ENCODE measurements around the gene TMEM91.
"Not testable (repeated sequence)": the region's sequence is repeated elsewhere in the genome, so short reads cannot be mapped to it uniquely, and the experiment has no call there.

Gene TMEM91

DNA sequence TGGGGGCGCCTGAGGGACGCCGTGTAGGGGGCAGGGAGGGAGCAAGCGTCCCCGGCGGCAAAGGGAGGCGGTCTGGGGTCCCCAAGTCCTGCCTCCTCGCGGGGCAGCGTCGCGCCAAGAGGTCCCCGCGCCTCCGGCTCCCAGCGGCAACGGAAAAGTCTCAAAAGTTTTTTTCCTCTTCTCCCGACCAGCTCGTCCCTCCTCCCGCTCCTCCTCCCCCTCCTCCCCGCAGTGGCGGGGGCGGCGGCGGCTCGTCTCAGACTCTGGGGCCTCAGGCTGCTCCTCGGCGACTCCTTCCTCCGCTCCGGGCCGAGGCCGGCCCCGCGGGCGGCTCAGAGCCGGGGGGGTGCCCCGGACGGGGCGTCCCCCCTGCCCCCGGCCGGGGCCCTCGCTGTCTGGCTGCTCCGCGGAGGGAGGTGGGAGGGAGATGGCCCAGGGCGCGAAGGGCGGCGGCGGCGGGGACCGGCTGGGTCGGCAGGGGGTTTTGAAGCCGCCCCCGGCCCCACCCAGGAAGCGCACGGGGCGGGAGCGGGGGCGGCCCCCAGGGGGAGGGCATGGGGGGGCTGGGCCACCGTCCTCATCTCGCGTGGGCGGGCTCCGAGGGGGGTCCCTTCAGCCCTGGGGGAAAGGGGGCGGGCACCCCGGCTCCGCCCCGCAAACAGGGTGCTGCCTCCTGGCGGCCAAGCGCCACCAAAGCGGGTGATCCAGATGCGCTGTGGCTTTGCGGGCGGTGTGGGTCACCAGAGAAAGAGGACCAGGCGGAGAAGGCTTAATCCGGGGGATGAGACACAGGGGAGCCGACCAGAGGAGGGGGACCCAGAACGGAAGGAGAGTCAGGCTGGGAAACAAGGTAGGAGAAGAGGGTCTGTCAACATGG is 22.6 kb upstream of the TMEM91 start, which contains the start of gene TGFB1:
TGFB1 (minus strand) TSS at position 457 of the 877 bp plus-strand sequence. CDS start 878 bp downstream, outside the sequence.
- DNase-seq (ENCODE audit: low read depth) = peak; percentile 92

DNA sequence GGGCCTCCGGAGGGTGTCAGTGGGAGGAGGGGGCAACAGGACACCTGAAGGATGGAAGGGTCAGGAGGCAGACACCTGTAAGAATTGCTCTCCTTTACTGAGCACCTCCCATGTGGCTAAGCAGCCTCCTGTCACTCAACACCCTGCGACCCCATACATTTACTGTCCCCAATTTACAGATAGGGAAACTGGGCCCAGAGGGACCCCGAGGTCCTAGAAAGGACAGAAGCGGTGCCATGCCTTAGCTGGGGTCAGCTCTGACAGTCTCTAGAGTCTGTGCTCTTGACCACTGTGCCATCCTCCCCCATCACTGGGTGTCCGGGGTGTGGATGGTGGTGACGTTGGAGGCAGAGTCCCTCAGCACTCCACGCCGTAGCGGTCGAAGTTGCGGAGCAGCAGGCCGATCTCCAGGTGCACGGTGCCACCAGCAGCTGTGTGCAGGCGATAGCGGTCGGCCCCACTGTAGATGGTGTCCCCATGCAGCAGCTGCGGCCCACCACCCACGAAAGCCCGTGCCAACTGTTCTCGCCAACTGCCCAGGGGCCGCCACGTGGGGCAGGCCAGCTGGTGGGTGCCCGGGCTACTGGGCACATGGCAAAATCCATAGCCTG is 21.9 kb upstream of the TMEM91 start:
- DNase-seq (ENCODE audit: low read depth) = no peak

DNA sequence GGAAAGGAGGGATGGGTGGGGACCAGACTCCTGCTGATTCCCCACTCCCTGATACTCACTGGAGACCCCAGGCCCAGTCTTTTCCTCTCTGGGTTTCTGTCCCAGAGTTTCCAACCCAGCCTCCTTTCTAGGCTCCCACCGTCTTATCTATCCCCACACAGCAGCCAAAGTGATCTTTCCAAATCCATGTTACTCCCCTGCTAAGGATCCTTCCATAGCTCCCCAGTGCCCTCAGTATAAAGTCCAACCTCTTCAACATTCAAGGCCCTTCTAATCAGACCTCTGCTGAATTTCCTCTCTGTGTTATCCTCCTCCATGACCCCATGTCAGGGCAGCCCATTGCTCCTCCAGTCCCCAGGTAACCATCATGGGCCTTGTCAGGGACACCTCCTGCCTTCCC is 21.3 kb upstream of the TMEM91 start:
- DNase-seq (ENCODE audit: low read depth) = no peak

DNA sequence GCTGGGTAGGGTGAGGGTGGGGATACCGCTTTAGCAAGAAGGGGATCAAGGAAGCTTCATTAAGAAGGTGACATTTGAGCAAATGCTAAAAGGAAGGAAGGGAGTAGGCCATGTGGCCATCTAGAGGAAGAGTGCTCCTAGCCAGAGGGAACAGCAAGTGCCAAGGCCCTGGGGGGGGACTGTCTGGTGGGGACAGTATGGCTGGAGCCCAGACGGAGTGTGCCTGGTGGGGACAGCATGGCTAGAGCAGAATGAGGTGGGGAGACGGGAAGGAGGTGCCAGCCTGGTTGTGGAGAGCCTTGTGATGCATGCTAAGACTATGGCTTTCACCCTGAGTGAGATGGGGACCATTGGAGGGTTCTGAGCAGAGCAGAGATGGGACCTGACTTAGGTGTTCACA is 20.5 kb upstream of the TMEM91 start:
- no peak for DNase-seq (ENCODE audit: low read depth)

DNA sequence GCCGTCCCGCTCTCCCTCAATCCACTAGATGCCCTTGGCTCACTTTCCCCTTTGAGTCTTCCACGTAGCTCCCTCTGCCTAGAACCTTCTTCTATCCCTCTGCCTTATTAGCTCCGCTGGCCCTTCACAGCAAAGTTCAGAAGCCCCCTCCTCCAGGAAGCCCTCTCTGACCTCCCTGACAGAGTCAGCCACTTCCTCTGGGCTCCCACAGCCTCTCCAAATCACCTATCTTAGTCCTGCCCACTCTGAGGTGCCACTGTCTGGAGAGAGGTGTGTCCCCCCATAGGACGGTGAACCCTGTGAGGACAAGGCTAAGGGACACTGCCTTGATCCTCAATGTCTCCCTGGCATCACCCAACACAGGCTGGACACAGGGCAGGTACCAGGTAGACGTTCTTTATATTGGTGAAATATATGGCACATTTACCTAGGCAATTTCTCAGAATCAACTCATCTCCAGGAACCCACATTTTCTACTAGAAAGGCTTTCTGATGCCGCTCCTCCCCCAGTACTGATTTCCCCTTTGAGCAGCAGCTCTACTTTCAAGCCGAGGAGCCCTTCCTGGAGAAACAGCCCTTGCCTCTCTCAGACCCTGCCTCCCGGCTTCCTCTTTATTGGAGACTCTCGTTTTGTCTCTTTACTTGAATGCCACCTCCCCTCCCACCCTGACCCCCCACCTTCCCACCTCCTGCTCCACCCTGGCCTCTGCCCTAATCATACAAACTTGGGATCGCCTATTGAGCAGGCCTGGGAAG is 19.2 kb upstream of the TMEM91 start:
- DNase-seq (ENCODE audit: low read depth) = no peak

DNA sequence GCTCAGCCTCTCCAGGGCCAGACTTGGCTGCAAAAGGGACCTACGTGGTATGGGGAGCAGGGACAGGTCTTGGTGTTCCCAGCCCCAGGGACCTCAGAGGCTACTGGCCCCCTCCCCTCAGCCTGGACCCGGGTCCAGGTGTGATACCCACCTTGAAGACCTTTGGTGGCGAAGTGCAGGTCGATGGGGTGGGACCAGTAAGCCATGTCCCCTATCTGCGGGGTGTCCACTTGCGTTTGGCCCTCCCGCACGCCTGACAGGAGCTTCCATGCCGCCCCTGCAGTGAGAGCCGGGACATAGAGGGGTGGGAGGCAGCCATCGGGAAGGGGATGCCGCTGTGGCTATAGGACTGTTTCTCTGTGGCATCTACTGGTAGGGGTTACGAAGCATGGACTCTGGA is 18.6 kb upstream of the TMEM91 start:
- no peak for DNase-seq (ENCODE audit: low read depth)

DNA sequence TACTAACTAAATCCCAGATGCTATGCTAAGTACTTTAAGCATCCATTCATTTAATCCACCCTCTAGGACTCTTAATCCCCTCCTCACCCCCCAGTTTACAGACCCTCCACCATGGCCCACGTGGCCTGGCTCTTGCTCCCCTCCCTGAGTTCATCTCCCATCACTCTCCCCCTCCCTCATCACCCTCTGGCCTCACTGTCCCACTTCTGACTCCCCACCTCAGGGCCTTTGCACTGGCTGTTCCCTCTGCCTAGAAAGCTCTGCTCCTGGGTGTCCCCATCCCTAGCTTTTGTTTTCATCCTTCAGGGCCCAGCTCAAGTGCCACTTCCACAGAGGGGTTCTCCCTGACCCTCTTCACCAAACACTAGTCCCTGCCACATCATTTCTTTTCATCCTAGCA is 16.6 kb upstream of the TMEM91 start:
- no peak for DNase-seq (ENCODE audit: low read depth)

DNA sequence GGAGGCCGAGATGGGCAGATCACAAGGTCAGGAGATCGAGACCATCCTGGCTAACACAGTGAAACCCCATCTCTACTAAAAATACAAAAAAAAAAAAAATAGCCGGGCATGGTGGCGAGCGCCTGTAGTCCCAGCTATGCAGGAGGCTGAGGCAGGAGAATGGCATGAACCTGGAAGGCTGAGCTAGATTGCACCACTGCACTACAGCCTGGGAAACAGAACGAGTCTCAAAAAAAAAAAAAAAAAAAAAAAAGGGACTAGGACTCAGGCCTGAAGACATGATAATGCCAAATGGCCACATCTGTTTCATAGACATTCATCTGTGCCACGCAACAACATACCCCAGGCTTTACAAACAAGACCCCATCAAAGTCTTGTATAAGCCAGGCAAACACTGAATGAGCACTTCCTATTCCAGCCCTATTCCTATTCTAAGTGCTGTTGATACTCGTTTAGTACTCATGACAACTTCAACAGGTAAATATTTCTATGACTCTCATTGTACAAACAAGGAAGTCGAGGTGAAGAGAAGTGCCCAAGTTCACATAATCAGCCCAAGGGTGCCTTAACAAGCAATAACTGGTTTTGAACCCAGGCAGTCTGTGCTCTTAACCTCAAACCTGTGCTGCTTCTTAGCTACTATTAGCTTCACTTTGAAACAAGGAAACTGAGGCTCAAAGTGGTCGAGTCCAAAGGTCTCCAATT is 14.0 kb upstream of the TMEM91 start:
- no peak for DNase-seq (ENCODE audit: low read depth)

DNA sequence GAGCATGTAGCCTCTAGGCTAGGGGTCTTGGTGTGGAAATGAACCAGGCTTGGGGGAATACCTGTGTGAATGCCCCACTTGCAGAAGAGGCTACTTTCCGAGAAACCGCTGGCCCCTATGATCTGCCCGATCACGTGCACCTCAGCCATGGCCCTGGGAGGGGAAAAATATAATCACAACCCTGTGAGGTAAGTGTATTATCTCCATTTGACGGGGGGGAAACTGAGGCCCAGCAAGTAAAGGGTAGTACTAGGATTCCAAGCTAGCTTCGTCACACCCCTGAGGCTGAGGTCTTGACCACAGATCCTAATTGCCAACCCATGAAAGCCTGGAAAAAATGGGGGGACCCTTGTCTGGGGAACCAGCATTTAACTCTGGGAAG is 13.0 kb upstream of the TMEM91 start:
- DNase-seq (ENCODE audit: low read depth) = no peak

DNA sequence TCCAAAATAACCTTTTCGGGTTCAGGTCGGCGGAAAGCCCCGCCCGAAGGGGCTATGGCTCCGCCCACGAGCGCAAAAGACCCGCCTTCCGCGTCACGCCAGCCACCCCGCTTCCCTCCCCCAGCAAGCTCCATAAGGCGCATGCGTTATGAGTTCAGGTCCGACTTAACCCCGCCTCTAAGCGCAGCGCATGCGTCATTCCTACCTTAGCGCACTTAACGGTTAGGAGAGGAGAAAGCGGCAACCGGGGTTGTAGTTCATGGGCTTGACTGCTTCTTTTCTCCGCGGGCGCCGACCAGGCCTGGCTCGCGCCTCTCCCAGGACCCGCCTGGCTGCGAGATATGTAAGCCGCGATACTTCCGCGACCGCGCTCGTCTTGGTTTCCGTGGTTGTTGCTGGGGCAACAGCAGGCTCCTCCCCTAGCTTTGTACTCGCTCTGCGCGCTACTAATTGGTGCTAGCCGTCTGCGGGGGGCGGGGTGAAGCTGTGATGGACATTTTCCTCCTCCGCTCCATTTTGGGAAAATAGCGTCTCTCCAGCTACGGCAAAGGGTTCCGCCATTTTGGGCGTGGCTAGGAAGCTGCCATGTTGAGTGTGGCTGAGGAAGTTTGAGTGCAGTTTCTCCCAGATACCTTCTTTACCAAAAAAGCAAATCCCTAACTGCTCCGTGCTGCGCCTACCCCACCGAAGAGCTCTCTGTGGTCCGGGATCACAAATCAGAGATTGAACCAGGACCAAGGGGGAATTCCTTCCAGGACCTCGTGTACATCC is 12.4 kb upstream of the TMEM91 start, which contains the start of gene B9D2:
B9D2 (minus strand) TSS at position 397 of the 771 bp plus-strand sequence. CDS start 630 bp downstream, outside the sequence.
- DNase-seq (ENCODE audit: low read depth) = peak; percentile 97

DNA sequence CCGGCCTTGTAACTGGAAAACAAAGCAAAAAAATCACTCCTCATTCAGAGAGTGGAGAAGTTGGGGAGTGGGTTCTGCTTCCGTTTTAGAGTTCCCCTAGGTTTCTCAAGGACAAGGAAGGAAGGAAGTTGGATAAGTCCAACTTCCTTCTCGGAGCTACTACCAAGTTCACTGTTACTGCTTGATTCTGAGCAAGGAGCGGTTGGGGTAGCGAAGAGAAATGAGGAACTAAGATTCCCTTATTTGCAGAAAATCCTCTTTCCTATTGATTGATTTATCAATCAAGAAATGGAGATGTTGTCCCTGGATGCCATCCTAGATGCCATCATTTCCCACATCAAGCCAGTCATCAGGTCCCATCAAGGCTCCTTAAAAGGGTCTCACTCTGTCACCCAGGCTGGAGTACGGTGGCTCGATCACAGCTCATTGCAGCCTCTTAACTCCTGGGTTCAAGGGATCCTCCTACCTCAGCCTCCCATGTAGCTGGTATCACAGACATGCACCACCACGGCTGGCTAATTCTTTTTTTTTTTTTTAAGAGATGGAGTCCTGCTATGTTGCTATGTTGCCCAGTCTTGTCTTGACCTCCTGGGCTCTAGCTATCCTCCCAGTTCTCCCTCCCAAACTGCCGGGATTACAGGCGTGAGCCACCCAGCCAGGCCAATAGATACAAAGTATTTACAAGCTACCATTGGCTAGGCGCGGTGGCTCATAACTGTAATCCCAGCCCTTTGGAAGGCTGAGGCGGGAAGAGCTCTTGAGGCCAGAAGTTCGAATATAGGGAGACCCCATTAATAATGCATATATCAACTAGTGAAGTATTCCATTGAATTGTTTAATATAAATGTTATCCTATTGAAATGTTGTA is 11.6 kb upstream of the TMEM91 start:
- no peak for DNase-seq (ENCODE audit: low read depth)

DNA sequence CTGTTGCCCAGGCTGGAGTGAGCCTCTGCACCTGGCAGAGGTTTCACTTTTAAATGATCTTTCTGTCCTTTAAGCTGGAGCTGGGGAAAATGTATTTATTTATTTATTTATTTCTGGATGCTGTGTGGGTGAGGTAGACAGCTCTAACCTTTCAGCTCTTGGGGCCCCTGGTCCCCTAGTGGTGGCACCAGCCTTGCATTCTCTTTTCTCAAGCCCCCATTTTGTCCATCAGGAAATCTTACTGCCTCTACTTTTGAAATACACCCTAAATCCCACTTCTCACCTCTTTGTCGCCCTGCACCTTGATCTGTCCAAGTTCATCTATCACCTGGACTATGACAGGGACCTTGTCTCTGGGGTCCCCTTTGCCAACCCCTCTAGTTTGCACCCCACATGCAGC is 10.2 kb upstream of the TMEM91 start:
- no peak for DNase-seq (ENCODE audit: low read depth)

DNA sequence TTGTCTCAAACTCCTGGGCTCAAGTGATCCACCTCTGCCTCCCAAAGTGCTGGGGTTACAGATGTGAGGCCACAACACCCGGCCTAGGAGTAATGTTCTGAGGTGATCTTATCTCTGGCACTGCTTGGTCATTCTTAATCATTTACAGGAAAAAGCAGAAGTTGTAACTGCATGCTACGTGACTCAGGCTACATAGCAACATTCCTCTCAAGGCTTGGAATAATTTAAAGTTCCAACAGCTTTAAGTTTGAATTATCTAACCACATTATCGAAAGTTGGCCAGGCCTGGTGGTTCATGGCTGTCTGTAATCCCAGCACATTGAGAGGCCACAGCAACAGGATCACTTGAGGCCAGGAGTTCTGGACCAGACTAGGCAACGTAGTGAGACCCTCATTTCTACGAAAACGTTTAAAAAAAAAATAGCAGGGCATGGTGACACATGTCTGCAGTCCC is 8.5 kb upstream of the TMEM91 start:
- no peak for DNase-seq (ENCODE audit: low read depth)

DNA sequence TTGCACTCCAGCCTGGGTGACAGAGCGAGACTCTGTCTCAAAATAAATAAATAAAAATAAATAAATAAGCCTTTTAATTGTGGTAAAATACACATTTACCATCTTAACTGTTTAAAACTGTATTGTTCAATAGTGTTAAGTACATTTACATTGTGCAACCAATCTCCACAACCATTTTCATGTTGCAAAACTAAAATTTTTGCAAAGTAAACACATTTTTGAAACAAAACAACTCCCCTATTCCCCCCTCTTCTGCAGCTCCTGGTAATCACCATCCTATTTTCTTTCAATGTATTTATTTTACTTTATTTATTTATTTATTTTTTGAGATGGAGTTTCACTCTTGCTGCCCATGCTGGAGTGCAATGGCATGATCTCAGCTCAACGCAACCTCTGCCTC is 6.6 kb upstream of the TMEM91 start:
- no peak for DNase-seq (ENCODE audit: low read depth)

DNA sequence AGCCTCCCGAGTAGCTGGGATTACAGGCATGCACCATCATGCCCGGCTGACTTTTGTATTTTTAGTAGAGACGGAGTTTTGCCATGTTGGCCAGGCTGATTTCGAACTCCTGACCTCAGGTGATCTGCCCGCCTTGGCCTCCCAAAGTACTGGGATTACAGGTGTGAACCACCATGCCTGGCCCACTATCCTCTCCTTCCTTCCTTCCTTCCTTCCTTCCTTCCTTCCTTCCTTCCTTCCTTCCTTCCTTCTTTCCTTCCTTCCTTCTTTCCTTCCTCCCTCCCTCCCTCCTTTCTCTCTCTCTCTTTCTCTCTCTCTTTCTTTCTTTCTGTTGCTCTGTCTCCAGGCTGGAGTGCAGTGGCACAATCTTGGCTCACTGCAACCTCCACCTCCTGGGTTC is 5.2 kb upstream of the TMEM91 start:
- DNase-seq (ENCODE audit: low read depth) = not testable (repeated sequence)

DNA sequence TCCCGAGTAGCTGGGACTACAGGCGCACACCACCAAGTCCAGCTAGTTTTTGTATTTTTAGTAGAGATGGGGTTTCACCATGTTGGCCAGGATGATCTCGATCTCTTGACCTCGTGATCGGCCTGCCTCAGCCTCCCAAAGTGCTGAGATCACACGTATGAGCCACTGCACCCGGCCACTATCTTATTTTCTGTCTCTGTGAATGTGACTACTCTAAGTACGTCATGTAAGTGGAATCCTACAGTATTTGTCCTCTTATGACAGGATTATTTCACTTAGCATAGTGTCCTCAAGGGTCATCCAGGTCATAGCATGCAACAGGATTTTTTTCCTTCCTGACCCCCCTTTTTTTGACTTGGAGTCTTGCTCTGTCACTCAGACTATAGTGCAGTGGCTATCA is 4.8 kb upstream of the TMEM91 start:
- no peak for DNase-seq (ENCODE audit: low read depth)

DNA sequence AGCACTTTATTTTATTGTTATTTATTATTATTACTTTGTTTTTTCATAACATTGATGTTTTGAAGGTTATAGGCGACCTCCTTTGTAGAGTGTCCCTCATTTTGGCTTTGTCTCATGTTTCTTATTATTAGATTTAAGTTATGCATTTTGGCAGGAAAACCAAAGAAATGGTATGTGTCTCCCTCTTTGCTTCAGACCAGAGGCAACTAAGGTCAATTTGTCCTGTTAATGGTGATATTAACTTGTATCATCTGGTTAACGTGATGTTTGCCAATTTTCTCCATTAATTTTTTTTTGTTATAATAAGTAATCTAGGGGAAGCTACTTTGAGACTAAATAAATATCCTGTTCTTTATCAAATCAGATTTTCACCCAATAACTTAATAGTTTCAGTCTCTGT is 3.8 kb upstream of the TMEM91 start:
- DNase-seq (ENCODE audit: low read depth) = no peak

DNA sequence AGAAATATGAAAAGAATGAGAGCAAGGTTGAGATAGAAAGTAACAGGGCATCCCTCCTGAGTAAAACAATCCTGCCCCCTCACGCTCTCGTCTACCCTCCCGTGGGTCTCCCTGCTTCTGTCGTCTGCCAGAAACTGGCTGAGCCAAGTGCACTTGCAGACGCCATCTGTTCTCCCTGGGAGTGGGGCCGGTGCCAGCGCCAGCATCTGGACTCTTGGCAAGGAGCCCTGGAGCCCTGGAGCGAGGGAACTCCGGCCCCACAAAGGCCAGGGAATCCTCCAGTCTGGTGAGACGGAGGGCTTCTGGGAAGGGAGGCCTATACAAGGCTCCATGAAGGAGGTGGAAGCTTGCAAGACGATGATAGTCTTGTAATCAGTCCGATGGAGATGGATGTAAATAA is 2.3 kb upstream of the TMEM91 start:
- no peak for DNase-seq (ENCODE audit: low read depth)

DNA sequence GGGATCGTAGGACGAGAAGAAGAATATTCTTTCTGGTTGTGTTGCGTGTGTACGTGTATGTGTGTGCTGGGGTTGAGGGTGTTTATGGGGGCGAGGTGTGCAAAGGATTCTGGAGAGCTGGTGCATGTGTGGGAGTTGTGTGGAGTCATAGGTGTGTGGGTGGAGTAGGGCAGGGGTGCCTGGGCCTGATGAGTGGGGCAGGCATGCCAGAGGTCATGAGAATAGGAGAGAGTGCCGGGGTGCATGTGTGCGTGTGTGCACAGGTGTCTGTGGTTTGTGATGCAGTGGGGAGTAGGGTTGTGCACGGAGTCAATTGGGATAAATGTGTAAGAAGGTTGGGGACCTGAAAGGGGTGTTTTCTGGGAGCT is 649 bp downstream of the TMEM91 start:
- DNase-seq (ENCODE audit: low read depth) = no peak

DNA sequence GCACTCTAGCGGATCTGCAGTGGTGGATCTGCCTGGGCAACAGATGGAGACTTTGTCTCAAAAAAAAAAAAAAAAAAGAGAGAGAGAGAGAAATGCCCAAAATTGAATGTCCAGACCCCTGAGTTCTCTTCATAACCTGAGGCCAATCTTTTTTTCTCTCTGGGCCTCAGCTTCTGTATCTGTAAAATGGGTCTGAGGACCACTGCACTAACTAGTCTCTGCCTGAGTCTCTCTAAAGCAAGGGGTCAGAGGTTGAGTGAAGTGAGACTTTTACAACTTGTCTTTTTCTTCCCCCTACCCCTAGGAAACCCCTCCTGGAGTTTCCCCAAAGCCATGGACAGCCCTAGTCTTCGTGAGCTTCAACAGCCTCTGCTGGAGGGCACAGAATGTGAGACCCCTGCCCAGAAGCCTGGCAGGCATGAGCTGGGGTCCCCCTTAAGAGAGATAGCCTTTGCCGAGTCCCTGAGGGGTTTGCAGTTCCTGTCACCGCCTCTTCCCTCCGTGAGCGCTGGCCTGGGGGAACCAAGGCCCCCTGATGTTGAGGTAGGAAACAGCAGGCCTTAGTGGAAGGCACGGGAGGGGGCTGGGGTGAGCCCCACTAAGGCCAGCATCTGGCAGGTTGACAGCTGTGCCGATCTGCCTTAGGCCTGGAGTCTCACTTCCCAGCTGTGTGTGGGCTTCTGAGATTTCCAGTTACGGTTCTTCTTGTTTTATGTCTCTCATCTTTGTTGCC is 1.8 kb downstream of the TMEM91 start:
- DNase-seq (ENCODE audit: low read depth) = no peak
